HG03159 (cell line): ENCODE measurements around the gene BMP10.

Source experiments
- ATAC-seq: cut with Tn5 transposase; IDR thresholded peaks from one replicate; pipeline ENCODE4 v1.9.1; 2021; ENCODE audit warnings: mild to moderate bottlenecking, moderate library complexity; ENCODE audit not compliant: unreplicated experiment

The BMP10 gene

GRCh38 chr2:68855550-68855949 is 15.6 kb downstream of the BMP10 start:
- no peak for ATAC-seq

DNA sequence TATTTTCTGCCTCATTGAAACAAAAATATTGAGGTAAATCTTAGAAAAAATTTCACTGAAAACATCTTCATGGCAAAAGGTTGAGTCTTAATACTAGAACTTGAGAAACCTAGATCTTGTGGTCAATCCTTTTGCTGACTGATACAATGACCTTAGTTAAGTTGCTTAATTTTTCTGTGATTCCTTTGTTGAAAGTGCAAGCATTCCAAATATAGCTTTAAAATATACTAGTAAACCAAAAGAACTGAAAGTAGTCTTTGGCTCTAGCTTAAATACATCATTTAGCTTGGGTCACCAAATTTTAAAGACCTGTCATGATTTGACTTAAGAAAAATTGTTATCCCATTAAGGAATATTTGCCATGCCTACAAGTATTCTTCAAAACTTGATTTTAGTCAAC is 16.7 kb downstream of the BMP10 start:
- ATAC-seq: no peak

GRCh38 chr2:68853915-68854314 is 17.3 kb downstream of the BMP10 start:
- ATAC-seq: no peak

GRCh38 chr2:68853035-68853434 is 18.2 kb downstream of the BMP10 start:
- ATAC-seq: no peak

DNA sequence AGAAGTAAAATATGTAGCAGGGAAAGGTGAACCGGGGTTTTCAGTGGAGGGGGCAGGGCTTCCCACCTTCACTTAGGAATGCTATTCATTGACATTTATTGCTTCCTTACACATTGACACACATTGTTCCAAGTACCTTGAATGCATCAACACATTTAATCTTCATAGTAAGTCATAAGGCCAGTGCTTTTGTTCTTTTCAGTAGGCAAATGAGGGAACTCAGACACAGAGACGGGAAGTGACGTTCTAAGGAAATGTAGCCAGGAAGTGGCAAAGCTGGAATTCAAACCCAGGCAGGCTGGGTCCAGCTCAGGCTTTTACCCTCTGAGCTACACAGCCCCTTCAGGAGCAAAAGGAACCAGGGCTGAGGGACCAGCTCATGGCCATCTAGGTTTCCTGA is 20.7 kb downstream of the BMP10 start:
- no peak for ATAC-seq

DNA sequence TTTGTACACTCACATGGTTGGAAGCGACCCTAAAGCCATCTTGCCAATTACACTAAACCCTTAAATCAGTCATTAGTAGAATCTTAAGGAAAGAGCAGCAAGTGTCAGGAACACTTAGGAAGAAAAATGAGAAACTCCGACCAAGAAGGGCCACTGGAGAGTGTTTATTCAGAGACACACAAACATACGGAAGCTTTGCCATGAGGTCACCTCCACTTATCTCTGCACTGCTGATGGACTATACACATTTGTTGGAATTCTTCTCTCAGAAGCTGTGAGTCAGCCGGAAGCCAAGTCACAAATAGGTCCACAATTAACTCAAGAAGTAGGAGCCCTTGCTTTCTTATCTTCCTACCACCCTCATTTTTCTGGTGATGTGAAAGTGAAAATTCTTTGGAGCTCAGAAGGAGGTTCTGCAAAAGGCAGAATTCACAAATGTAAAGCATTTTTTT is 21.6 kb downstream of the BMP10 start:
- ATAC-seq: no peak

- no peak for ATAC-seq
Observed at GRCh38 chr2:68847751-68848150, 23.4 kb downstream of the BMP10 start.

DNA sequence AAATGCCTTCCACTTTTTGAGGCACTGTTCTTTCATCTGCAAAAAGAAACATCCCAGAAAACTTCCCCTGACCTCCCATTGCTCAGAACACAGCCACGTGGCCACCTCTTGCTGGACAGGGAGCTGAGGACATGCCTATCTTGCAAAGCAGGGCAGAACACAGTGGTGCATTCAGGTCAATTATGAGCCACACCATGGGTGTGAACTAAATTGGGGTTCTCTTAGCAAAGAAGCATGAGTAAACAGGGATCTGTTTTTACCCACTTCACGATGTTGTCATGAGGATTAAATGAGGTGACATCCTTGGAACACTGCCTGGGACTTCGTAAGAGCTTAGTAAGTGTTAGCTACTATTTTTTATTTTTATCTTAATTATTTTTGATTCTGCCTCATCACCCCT is 25.1 kb downstream of the BMP10 start:
- ATAC-seq: no peak

- no peak for ATAC-seq
Observed at GRCh38 chr2:68845043-68845442, 26.2 kb downstream of the BMP10 start.

DNA sequence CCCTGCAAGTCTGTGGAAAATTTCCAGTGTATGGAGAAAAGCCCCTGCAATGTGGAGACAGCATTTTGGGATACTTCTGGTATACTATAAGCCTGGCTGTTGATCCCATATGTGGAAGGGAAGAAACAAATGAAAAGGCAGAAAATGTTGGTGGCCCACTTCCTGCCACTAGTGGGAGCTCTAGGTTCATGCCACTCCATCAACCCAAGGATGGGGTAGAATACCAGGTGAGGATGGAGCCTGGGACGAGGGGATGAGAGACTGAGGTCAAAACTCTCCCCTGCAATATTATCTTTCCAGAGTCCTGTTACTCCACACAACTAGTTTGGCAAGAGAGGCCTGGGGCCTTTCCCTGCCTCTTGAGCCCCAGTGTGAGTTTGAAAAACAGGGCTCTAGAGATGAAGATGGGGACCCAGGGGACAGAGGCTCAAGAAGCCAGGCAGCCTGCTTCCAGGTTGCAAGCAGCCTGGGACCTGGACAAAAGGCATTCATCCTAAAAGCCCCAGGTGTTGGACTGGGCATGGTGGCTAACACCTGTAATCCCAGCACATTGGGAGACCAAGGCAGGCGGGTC is 31.9 kb downstream of the BMP10 start:
- ATAC-seq: no peak

- ATAC-seq: no peak
Observed at GRCh38 chr2:68838641-68839040, 32.6 kb downstream of the BMP10 start.

DNA sequence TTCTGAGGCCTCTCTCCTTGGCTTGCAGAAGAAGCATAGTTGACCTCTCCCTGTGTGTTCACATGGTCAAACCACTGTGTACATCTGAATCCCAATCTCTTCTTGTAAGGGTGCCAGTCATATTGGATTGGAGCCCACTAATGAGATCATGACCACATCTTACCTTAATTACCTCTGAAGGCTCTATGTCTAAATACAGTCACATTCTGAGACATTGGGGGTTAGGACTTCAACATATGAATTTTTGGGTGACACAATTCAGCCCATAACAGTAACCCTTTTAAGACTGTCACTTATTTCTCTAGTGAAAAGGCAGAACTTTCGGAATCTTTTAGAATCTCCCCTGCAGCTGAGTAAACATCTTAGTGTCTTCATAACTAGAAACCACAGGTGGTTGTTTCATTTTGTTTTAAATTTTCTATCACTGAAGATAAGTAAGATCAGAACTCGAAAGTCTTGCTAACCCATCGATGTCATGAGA is 33.3 kb downstream of the BMP10 start:
- peak; percentile 47 for ATAC-seq

DNA sequence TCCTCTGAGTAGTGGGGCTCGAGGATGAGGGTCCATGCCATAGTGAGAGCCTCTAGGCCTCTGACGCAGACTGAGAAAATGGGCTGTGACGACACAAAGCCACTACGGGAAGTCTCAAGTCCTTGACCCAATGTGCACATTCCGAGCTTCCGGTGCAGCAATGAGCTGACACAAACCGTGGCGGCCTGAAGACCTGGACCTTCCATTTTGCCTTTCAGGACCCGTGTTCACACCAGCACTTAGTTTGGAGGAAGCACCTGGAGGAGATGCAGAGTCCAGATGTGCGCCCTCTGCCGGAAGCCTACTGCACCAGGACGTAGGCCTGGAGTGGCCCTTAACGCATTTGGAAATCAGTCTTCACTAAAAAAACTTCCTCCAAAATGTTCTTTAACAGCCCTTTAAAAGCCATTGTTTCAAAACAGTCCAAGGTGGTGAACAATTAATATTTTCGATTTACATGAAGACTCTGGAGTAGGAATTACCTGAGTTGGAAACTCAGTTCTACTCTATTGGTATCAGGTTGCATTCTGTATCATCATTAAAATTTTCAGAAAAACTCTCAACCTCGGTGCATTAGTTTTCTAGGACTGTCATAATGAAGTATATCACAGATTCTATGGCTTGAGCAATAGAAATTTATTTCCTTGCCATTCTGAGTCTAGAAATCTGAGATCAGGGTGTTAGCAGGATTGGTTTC is 33.9 kb downstream of the BMP10 start:
- ATAC-seq: no peak

GRCh38 chr2:68835621-68836020 is 35.6 kb downstream of the BMP10 start:
- ATAC-seq: no peak

GRCh38 chr2:68834737-68835376 is 36.3 kb downstream of the BMP10 start:
- no peak for ATAC-seq

DNA sequence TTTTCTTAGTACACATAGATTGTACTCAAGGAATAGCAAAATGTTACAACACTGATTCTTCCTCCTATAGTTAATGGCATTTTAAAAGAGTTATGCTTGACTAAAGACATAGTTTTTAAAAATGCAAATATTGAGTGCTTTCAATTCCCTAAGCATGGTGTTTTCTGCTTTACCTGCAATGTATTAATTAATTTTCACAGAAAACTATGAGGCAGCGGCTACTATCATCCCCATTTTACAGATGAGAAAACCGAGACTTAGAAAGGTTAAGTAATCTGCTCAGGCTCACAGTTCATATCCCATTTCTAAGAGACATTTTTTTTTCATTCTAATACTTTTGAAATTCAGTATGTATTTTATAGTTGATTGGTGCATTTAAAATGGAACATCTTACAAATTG is 38.0 kb downstream of the BMP10 start:
- no peak for ATAC-seq

- peak; percentile 64 for ATAC-seq
Observed at GRCh38 chr2:68832233-68832869, 38.8 kb downstream of the BMP10 start.

DNA sequence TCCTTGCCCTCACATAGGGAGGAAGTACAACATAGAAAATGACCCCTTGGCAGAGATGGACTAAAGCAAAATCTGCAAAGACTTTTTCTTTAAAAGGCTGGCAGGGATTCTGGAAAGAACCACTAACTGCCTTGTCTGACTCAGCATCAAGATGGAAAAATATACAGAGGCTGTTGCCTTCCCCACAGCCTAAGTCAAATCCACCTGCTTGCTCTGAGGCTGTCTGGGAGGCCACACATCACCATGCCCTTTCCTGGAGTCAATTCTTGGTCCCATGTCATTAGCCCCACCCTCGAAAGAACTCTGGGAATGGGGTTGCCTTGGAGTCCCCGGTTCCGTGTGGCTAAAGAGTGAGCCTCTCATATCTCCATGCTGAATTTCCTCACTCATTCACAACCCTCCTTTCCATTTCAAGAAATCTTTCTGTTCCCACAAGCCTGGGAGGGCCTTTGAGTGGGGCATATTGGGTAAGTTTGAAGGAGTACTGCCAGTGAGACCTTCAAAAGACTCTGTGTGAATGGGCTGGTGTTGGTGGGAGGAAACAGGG is 39.4 kb downstream of the BMP10 start:
- no peak for ATAC-seq

GRCh38 chr2:68829749-68830148 is 41.4 kb downstream of the BMP10 start:
- no peak for ATAC-seq

DNA sequence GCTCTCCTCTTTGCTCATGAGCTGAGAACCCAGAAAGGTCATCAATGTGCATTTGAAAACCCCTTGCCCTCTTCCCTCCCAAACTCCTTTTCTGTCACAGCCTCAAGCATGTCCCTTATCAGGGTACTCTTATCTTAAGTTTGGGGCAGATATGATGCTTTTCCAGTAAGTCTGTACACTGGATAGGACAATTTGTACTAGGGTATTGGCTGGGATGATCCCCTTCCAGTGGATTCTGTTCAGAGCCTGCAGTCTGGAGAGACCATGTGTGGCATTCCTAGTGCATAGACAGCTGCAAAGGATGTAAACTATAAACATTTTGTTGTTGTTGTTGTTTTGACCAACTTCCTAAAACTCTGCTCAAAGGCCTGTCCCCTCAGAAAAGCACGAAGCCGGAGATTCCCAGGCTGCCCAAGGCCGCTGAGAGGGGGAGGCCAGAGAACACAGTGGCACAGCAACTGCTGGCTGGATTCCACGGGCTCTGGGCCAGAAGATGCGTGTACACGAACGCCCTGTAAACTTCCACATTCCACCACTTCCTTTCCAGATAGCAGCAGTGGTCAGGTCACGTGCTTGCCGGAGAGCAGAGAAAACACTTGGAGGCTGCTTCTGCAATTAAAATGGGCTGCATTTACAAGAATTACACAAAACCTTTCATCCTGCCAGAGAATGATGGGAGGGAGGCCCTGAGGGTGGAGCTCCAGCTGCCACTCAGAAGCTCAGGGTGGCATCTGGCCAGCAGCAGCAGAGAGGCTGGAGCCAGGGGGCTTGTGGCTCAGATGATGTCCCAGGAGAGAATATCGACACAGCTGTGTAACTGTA is 42.1 kb downstream of the BMP10 start:
- ATAC-seq: no peak

DNA sequence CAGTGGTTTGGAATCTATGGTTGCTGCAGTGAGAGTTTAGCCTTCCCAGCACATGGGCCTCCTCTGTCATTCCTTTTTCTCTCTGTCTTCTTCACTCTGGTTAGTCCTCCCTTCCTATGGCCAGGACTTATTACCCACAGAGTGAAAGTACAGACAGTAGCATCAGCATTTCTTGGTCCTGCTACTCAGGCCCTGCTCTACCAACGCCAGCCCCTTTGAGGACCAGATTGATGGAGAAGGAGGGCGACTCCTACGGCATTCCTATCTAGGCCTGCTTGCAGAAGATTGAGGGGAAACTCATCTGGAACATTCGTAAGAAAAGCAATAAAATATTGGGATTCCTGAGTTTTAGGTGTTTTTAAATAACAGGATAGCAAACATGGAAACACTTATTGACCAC is 43.5 kb downstream of the BMP10 start:
- no peak for ATAC-seq
